SK-N-SH (cell line): ENCODE measurements around the gene MAPK1. TPM values are rescaled to one million over a fixed set of nuclear protein-coding genes. Genes with fewer than 3 reads are reported as not detected.

Experiments used
- CTCF ChIA-PET: fragments of 300-600, 350-600 bp; formaldehyde crosslinking; extraction: SDS; loops from one replicate; lab custom pipeline; 2021; lab: Yijun Ruan, JAX
- POLR2A ChIA-PET: fragments of 350-600 bp; sonication (Branson Sonifier 250); formaldehyde crosslinking; extraction: SDS; loops from one replicate; lab custom pipeline; 2020; ENCODE audit warnings: antibody characterized with exemption, inconsistent platforms; lab: Yijun Ruan, JAX
- DNase-seq: peaks from one replicate; pipeline ENCODE4 v3.0.0; 2012
- H2AFZ ChIP-seq: fragments of 200-600 bp; sonication (generic); 2 replicates; pipeline ENCODE4 v1.8.1; 2016; ENCODE audit warnings: antibody characterized with exemption, mild to moderate bottlenecking, low read depth
- H3F3A ChIP-seq: fragments of 200-600 bp; sonication (generic); replicated peaks from 2 replicates; pipeline ENCODE3; 2016; ENCODE audit warnings: antibody characterized with exemption, mild to moderate bottlenecking; ENCODE audit not compliant: insufficient read depth
- H3K27ac ChIP-seq, 2 experiments: fragments of 200-500 bp in 1 of 2; fragments of 200-600 bp in 1 of 2; sonication (Bioruptor generic) in 1 of 2; sonication (generic), shearing (Covaris generic) in 1 of 2; 2 replicates each; pipeline versions ENCODE4 v1.5.1 to v1.6.1; 2014 to 2016; ENCODE audit warnings: low read depth in 2 of 2, inconsistent platforms in 1 of 2, low read length in 1 of 2, mild to moderate bottlenecking in 1 of 2, mixed read lengths in 1 of 2
- H3K27me3 ChIP-seq: fragments of 200-600 bp; sonication (generic), shearing (Covaris generic); 2 replicates; pipeline ENCODE4 v1.6.1; 2016; ENCODE audit warnings: mixed run types; ENCODE audit not compliant: insufficient read depth
- H3K36me3 ChIP-seq, 2 experiments: fragments of 200-500 bp in 1 of 2; fragments of 200-600 bp in 1 of 2; sonication (Bioruptor generic) in 1 of 2; sonication (generic) in 1 of 2; replicated peaks in 1 of 2; 2 replicates each; pipeline versions ENCODE3 to v1.5.1; 2014 to 2016; ENCODE audit warnings: low read length in 1 of 2, mild to moderate bottlenecking in 1 of 2; ENCODE audit not compliant: insufficient read depth in 2 of 2, control insufficient read depth in 1 of 2
- H3K4me1 ChIP-seq, 2 experiments: fragments of 200-500 bp in 1 of 2; fragments of 200-600 bp in 1 of 2; sonication (Bioruptor generic) in 1 of 2; sonication (generic), shearing (Covaris generic) in 1 of 2; 2 replicates each; pipeline versions ENCODE4 v1.5.1 to v1.6.1; 2014 to 2016; ENCODE audit warnings: low read depth in 1 of 2, low read length in 1 of 2, mixed run types in 1 of 2; ENCODE audit not compliant: insufficient read depth in 2 of 2, control insufficient read depth in 1 of 2
- H3K4me2 ChIP-seq: fragments of 200-600 bp; sonication (generic), shearing (Covaris generic); 2 replicates; pipeline ENCODE4 v1.6.1; 2017; ENCODE audit warnings: mixed run types
- H3K4me3 ChIP-seq, 2 experiments: fragments of 200-500 bp in 1 of 2; fragments of 200-600 bp in 1 of 2; sonication (Bioruptor generic) in 1 of 2; sonication (generic), shearing (Covaris generic) in 1 of 2; 2 replicates each; pipeline versions ENCODE4 v1.5.1 to v1.8.1; 2014 to 2016; ENCODE audit warnings: low read depth in 2 of 2, inconsistent platforms in 1 of 2, low read length in 1 of 2, mild to moderate bottlenecking in 1 of 2, mixed read lengths in 1 of 2, moderate library complexity in 1 of 2
- H3K79me2 ChIP-seq: fragments of 200-600 bp; sonication (generic); 2 replicates; pipeline ENCODE4 v1.8.1; 2017; ENCODE audit warnings: mild to moderate bottlenecking; ENCODE audit not compliant: insufficient read depth
- H3K9ac ChIP-seq: fragments of 200-600 bp; sonication (generic); 2 replicates; pipeline ENCODE4 v1.6.1; 2017; ENCODE audit warnings: mixed run types
- H3K9me2 ChIP-seq: fragments of 200-600 bp; sonication (generic); 2 replicates; pipeline ENCODE4 v1.6.1; 2017; ENCODE audit warnings: mixed run types
- H3K9me3 ChIP-seq: fragments of 200-600 bp; sonication (generic); 2 replicates; pipeline ENCODE4 v1.6.1; 2017; ENCODE audit warnings: mixed run types, mild to moderate bottlenecking, moderate library complexity
- H4K20me1 ChIP-seq: fragments of 200-600 bp; sonication (generic); 2 replicates; pipeline ENCODE4 v1.6.1; 2017; ENCODE audit warnings: mild to moderate bottlenecking, mixed run types; ENCODE audit not compliant: insufficient read depth
- FOSL2 ChIP-seq: IDR thresholded peaks from 2 replicates; pipeline ENCODE4 v1.4.0; 2012; ENCODE audit warnings: low read depth, mild to moderate bottlenecking, moderate library complexity, borderline replicate concordance
- FOXM1 ChIP-seq: IDR thresholded peaks from 2 replicates; pipeline ENCODE4 v1.4.0; 2012; ENCODE audit warnings: low read depth, mild to moderate bottlenecking
- GABPA ChIP-seq: IDR thresholded peaks from 2 replicates; pipeline ENCODE4 v1.4.0; 2012; ENCODE audit warnings: low read depth, mild to moderate bottlenecking
- GATA2 ChIP-seq: sonication (generic); formaldehyde crosslinking; IDR thresholded peaks from 2 replicates; pipeline ENCODE4 v1.5.0; 2020; ENCODE audit warnings: mild to moderate bottlenecking, missing genetic modification reagents
- JUND ChIP-seq: IDR thresholded peaks from 2 replicates; pipeline ENCODE4 v1.4.0; 2012
- MEF2A ChIP-seq: IDR thresholded peaks from 2 replicates; pipeline ENCODE4 v1.4.0; 2012; ENCODE audit warnings: low read depth, borderline replicate concordance
- MXI1 ChIP-seq: IDR thresholded peaks from 2 replicates; pipeline ENCODE4 v1.6.1; 2012; ENCODE audit warnings: mild to moderate bottlenecking, low read depth, low read length, improper control_type of control experiment
- NFIC ChIP-seq: IDR thresholded peaks from 2 replicates; pipeline ENCODE4 v1.4.0; 2012; ENCODE audit warnings: borderline replicate concordance
- NRF1 ChIP-seq: IDR thresholded peaks from 2 replicates; pipeline ENCODE4 v1.6.1; 2012; ENCODE audit warnings: low read depth, mild to moderate bottlenecking, low read length
- RAD21 ChIP-seq: IDR thresholded peaks from 2 replicates; pipeline ENCODE4 v1.6.1; 2012; ENCODE audit warnings: mild to moderate bottlenecking, low read length
- RFX5 ChIP-seq: IDR thresholded peaks from 2 replicates; pipeline ENCODE4 v1.6.1; 2012; ENCODE audit warnings: mild to moderate bottlenecking, improper control_type of control experiment, low read length
- RXRA ChIP-seq: IDR thresholded peaks from 2 replicates; pipeline ENCODE4 v1.4.0; 2012; ENCODE audit warnings: low read depth, mild to moderate bottlenecking, borderline replicate concordance
- SIN3A ChIP-seq: IDR thresholded peaks from 2 replicates; pipeline ENCODE4 v1.6.1; 2012; ENCODE audit warnings: low read depth, mild to moderate bottlenecking, low read length, moderate library complexity, borderline replicate concordance
- SMC3 ChIP-seq: IDR thresholded peaks from 2 replicates; pipeline ENCODE4 v1.6.1; 2012; ENCODE audit warnings: low read depth, low read length, improper control_type of control experiment
- TAF1 ChIP-seq: IDR thresholded peaks from 2 replicates; pipeline ENCODE4 v1.6.1; 2012; ENCODE audit warnings: low read depth, mild to moderate bottlenecking, low read length, moderate library complexity, borderline replicate concordance
- TCF12 ChIP-seq: IDR thresholded peaks from 2 replicates; pipeline ENCODE4 v1.4.0; 2012
- TEAD4 ChIP-seq: IDR thresholded peaks from 2 replicates; pipeline ENCODE4 v1.4.0; 2012; ENCODE audit warnings: mild to moderate bottlenecking, borderline replicate concordance; ENCODE audit not compliant: insufficient read depth
- WGBS: methylation state at CpG from one replicate; pipeline ENCODE4 v1.1.6; 2017; ENCODE audit warnings: low lambda C conversion rate; 5-methylcytosine and 5-hydroxymethylcytosine counted together
- polyA plus RNA-seq, 3 experiments: library from polyadenylated mRNA; depleted of rRNA; stranded (reverse); fragments of >200 nt; gene quantifications; 2 replicates each; pipeline ENCODE4 v1.2.3, GENCODE V29; 2012
- TF ChIP-seq, protein P1 (sequence below): IDR thresholded peaks from 2 replicates; pipeline ENCODE4 v1.4.0; 2012; ENCODE audit warnings: low read depth
- TF ChIP-seq, protein P2 (sequence below): IDR thresholded peaks from 2 replicates; pipeline ENCODE4 v1.4.0; 2012; ENCODE audit warnings: low read depth, borderline replicate concordance
- TF ChIP-seq, protein P3 (sequence below): fragments of 150-350 bp; IDR thresholded peaks from 2 replicates; pipeline ENCODE4 v1.6.1; 2016; ENCODE audit warnings: mild to moderate bottlenecking, low read depth, low read length
- TF ChIP-seq, protein P4 (sequence below): fragments of 200-600 bp; sonication (generic); IDR thresholded peaks from 2 replicates; pipeline ENCODE4 v1.6.1; 2017; ENCODE audit warnings: antibody characterized with exemption, mild to moderate bottlenecking, moderate library complexity
- TF ChIP-seq, protein P5 (sequence below): IDR thresholded peaks from 2 replicates; pipeline ENCODE4; 2012

Gene MAPK1
- polyA plus RNA-seq, 1 of the 3 experiments (the other 2 are of a cell fraction): 25.6 TPM

DNA sequence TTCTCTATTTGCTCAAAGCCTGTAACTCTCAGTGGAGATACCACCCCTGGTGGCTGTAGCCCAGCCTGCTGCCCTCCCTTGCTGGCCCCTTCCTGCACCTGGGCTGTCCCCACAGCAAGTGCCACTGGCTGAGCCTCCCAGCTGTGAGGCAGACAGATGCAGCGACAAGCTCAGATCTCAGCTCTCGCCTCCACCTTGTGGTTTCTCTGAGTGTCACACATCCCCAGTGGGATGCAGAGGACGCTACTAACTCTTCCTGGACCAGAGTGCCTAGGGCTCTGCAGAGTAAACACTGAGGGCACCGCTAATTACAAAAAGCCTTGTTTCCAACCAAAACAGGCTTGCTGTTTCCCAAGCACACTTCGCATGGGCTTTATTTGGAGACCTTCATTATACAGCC is 140.8 kb downstream of the MAPK1 start:
- WGBS: 87% methylated on average over 5 of the region's 5 CpGs
- CTCF ChIA-PET: interaction anchor here (2.3 to 3.0 kb wide), 2 partner anchors 13 to 212 kb away, joined by 9 to 11 read pairs; no protein-coding TSS in a partner anchor

DNA sequence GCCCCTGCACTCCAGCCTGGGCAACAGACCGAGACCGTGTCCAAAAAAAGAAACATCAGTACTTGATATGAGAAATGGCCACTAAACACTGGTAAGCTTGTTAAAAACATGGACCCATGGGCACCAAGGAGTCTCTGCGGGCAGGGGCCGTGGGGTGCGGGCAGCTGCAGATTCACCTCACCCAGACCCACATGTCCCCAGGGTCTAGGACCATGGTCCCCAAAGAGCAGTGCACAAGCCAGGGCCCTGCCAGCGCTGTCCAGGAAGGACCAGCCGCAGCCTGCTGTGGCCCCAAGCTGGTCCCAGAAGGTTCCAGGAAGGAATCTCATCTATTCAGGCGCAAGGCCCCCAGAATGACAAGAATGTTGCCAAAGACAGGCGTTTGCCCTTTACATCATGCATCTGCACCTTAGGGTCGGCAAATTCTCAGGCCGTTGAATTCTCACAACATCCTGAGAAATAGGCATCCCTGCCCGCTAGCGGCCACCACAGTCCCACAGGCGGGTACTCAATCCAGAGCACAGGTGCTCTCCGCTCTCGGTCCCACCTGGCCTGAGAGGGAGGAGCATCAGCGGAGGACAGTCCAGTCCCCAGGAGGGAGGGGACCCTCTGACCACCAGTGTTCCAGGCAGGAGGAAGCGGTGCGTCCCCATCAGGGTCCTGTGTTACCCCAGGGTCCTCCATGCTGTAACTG is 141.3 kb downstream of the MAPK1 start:
- H3K4me3 ChIP-seq: no peak overlapping the region
- no peaks in the 10 kb centered on the region for H3K9me2 ChIP-seq
- H4K20me1 ChIP-seq: no peaks in the 10 kb centered on the region
- H3K9ac ChIP-seq: no peak overlapping the region
- no peaks in the 10 kb centered on the region for H3K27me3 ChIP-seq
- WGBS: 89% methylated on average over 18 of the region's 19 CpGs
- no peak for DNase-seq
- no peak overlapping the region for H2AFZ ChIP-seq
- H3K79me2 ChIP-seq: no peaks in the 10 kb centered on the region
- no peaks in the 10 kb centered on the region for H3K36me3 ChIP-seq
- H3K4me1 ChIP-seq: no peaks in the 10 kb centered on the region; a peak in 1 of 4 replicates
- H3F3A ChIP-seq: no peaks in the 10 kb centered on the region
- no peaks in the 10 kb centered on the region for H3K9me3 ChIP-seq
- POLR2A ChIA-PET: interaction anchor here (1.6 kb wide), 1 partner anchor 10 kb away, joined by 6 read pairs; no protein-coding TSS in a partner anchor
- H3K4me2 ChIP-seq: no peak overlapping the region
- CTCF ChIA-PET: interaction anchor here (0.8 to 3.0 kb wide), 4 partner anchors 9 to 212 kb away, joined by 3 to 11 read pairs (median 6); no protein-coding TSS in a partner anchor
- H3K27ac ChIP-seq: no peak overlapping the region
- TF ChIP-seq, protein P1, sequence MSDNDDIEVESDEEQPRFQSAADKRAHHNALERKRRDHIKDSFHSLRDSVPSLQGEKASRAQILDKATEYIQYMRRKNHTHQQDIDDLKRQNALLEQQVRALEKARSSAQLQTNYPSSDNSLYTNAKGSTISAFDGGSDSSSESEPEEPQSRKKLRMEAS: no peak
- no peak for TF ChIP-seq GATA2 (CRISPR knock-in tag)
- TF ChIP-seq JUND: no peak
- no peak for TF ChIP-seq FOXM1
- TF ChIP-seq TEAD4: no peak
- TF ChIP-seq TCF12: no peak
- no peak for TF ChIP-seq MEF2A
- TF ChIP-seq, protein P2, sequence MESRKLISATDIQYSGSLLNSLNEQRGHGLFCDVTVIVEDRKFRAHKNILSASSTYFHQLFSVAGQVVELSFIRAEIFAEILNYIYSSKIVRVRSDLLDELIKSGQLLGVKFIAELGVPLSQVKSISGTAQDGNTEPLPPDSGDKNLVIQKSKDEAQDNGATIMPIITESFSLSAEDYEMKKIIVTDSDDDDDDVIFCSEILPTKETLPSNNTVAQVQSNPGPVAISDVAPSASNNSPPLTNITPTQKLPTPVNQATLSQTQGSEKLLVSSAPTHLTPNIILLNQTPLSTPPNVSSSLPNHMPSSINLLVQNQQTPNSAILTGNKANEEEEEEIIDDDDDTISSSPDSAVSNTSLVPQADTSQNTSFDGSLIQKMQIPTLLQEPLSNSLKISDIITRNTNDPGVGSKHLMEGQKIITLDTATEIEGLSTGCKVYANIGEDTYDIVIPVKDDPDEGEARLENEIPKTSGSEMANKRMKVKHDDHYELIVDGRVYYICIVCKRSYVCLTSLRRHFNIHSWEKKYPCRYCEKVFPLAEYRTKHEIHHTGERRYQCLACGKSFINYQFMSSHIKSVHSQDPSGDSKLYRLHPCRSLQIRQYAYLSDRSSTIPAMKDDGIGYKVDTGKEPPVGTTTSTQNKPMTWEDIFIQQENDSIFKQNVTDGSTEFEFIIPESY: no peak
- TF ChIP-seq NRF1: no peak
- TF ChIP-seq MXI1: no peak
- TF ChIP-seq, protein P3, sequence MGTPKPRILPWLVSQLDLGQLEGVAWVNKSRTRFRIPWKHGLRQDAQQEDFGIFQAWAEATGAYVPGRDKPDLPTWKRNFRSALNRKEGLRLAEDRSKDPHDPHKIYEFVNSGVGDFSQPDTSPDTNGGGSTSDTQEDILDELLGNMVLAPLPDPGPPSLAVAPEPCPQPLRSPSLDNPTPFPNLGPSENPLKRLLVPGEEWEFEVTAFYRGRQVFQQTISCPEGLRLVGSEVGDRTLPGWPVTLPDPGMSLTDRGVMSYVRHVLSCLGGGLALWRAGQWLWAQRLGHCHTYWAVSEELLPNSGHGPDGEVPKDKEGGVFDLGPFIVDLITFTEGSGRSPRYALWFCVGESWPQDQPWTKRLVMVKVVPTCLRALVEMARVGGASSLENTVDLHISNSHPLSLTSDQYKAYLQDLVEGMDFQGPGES: no peak
- no peak for TF ChIP-seq RFX5
- TF ChIP-seq RAD21: no peak
- no peak for TF ChIP-seq TAF1
- no peak for TF ChIP-seq SIN3A
- TF ChIP-seq RXRA: no peak
- TF ChIP-seq, protein P4, sequence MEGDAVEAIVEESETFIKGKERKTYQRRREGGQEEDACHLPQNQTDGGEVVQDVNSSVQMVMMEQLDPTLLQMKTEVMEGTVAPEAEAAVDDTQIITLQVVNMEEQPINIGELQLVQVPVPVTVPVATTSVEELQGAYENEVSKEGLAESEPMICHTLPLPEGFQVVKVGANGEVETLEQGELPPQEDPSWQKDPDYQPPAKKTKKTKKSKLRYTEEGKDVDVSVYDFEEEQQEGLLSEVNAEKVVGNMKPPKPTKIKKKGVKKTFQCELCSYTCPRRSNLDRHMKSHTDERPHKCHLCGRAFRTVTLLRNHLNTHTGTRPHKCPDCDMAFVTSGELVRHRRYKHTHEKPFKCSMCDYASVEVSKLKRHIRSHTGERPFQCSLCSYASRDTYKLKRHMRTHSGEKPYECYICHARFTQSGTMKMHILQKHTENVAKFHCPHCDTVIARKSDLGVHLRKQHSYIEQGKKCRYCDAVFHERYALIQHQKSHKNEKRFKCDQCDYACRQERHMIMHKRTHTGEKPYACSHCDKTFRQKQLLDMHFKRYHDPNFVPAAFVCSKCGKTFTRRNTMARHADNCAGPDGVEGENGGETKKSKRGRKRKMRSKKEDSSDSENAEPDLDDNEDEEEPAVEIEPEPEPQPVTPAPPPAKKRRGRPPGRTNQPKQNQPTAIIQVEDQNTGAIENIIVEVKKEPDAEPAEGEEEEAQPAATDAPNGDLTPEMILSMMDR: no peak
- TF ChIP-seq GABPA: no peak

More for the DNA sequence above, 140.8 kb downstream of the MAPK1 start:
- H3K4me3 ChIP-seq: no peak overlapping the region
- POLR2A ChIA-PET: interaction anchor here (1.6 kb wide), 1 partner anchor 9 kb away, joined by 6 read pairs; no protein-coding TSS in a partner anchor
- H3K27ac ChIP-seq: no peak overlapping the region
- DNase-seq: peak; percentile 57
- H2AFZ ChIP-seq: no peak overlapping the region
- H3K9me2 ChIP-seq: no peaks in the 10 kb centered on the region
- H3K36me3 ChIP-seq: no peaks in the 10 kb centered on the region
- H3K27me3 ChIP-seq: no peaks in the 10 kb centered on the region
- H3K9me3 ChIP-seq: no peaks in the 10 kb centered on the region
- no peaks in the 10 kb centered on the region for H3F3A ChIP-seq
- no peak overlapping the region for H3K9ac ChIP-seq
- no peak overlapping the region for H3K4me2 ChIP-seq
- H3K79me2 ChIP-seq: no peaks in the 10 kb centered on the region
- no peaks in the 10 kb centered on the region for H4K20me1 ChIP-seq
- TF ChIP-seq RAD21: peak; percentile 54
- TF ChIP-seq, protein P5, sequence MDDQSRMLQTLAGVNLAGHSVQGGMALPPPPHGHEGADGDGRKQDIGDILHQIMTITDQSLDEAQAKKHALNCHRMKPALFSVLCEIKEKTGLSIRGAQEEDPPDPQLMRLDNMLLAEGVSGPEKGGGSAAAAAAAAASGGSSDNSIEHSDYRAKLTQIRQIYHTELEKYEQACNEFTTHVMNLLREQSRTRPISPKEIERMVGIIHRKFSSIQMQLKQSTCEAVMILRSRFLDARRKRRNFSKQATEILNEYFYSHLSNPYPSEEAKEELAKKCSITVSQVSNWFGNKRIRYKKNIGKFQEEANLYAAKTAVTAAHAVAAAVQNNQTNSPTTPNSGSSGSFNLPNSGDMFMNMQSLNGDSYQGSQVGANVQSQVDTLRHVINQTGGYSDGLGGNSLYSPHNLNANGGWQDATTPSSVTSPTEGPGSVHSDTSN: no peak
- no peak for TF ChIP-seq FOSL2
- TF ChIP-seq NFIC: no peak
- peak; percentile 8; the same call in 1 of the 2 replicates for TF ChIP-seq SMC3
- H3K4me1 ChIP-seq: no peaks in the 10 kb centered on the region; a peak in 1 of 4 replicates
